GM18505 (cell line): ENCODE results near the gene ZNF622.

Experiments
- ATAC-seq: cut with Tn5 transposase; IDR thresholded peaks from one replicate; pipeline ENCODE4 v1.9.1; 2021; ENCODE audit not compliant: unreplicated experiment
- POLR2A ChIP-seq: IDR thresholded peaks from 4 replicates; pipeline ENCODE4 v1.6.1; 2011; ENCODE audit warnings: borderline replicate concordance; ENCODE audit not compliant: insufficient read depth, insufficient read length; ENCODE audit errors: extremely low read depth

ZNF622 gene

GRCh38 chr5:16431490-16431889 lies 34.1 kb downstream of the ZNF622 start:
- no peak for TF ChIP-seq POLR2A
- no peak for ATAC-seq

DNA sequence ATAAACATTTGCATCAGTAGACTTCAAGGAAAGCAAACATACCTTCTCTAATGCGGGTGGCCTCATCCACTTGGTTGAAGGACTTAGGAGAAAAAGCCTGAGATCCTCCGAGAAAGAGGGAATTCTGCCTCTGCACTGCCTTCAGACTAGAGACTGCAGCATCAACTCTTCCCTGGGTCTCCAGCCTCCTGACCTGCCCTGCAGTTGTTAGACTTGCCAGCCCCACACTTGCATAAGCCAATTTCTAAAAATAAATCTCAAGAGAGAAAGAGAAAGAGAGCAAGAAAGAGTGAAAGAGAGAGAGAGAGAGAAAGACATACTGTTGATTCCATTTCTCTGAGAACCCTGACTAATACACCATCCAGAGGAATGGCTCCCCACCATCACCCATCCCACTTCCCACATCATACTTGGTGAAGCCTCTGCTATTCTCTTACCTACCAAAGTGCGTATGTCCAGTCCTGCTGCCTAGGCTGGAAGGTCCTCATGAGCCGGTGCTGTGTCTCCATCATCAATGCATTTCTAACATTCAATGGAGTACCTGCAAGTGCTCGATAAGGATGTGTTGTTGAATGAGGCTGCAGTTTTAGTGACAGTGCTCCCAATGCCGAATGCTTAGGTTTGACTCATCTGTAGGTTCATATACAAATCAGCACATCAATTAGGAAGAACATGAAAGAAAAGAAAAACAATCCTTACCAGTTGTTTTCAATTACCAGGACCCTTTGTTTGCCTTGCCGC lies 35.1 kb downstream of the ZNF622 start:
- no peak for TF ChIP-seq POLR2A
- ATAC-seq, result no peak

DNA sequence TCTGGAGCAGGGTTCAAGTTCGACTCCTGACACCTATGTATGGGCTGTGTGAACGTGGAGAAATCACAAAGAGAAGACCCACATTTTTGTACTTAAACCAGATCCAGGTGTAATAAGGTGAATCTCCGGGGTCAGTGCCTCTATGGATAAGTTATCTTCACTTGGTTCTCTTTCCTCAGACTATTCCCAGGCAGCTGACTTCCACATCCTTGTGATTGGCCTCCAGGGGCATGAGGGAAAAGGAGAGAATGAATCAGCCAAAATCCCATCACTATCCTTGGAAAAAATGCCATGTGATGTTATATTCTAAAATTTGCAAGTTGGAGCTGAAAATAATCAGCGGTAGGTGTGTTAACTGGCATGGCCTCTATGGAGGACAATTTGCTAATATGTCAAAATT lies 37.2 kb downstream of the ZNF622 start:
- ATAC-seq, result no peak
- no peak for TF ChIP-seq POLR2A

DNA sequence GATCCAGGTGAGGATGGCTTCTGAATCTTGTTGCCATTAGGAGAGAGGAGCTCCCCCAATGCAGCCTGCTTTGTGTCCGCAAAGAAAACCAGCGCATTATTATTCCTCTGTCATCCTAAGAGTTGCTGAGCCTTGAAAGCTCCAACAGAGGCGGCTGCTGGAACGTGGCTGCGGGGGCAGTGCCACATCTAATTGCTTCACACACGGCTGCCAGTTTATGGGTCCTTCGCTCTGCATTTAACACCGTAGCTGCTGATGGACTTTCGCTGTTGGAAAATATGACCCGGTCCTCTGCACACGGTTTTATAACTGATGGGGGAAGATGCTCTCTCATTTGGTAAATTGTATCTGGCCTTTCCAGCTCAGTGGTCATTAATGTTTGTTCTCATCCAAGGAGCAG lies 38.0 kb downstream of the ZNF622 start:
- no peak for ATAC-seq
- TF ChIP-seq POLR2A, result no peak

DNA sequence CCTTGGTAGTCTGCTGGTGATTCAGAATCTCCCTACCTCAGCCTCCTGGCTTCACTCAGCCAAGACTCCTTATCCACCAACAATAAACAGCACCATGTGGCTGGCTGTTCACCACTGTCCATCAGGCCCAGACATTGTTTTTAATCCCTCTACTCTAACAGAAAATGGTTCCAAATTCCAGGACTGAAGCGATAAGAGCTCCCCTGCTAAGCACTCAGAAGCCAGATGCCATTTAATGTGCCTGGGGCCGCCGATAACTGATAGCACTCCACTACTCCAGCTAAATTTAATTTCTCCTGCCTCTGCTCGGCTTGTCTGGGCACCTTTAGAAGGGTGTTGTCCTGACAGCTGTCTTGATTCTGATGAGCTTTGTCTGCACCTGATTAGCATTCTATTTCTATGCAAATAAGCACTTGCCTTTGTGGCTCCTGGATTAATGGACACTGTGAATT lies 47.1 kb downstream of the ZNF622 start:
- ATAC-seq, result no peak
- no peak for TF ChIP-seq POLR2A

DNA sequence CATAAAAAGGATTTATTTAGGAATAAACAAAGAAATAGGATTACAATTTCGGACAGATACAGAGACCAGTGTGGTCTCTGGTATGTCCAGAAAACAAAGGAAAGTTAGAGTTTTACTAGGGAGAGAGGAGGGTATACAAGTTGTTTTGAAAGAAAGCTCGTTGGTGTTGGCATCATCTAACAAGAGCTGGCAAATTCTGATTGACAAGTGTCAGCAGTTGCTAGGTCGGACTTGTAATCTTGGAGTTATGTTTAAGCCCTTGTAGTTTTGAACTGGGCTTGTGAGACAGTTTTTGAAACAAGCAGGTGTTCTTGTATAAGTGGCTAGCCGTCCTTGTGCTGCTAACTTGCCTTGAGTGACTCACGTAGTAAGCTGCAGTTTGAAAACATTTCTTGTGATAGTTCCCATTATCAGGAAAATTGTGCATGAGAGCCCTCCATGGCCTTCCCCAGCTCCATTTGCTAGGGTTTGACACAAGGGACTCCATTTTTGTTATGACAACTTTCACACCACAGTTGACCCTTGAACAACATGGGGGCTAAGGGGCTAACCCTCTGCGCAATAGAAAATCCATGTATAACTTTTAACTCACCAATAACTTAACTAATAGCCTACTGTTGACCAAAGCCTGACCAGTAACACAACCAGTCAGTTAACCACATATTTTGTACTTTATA lies 48.1 kb downstream of the ZNF622 start:
- TF ChIP-seq POLR2A, result no peak
- ATAC-seq, result no peak

DNA sequence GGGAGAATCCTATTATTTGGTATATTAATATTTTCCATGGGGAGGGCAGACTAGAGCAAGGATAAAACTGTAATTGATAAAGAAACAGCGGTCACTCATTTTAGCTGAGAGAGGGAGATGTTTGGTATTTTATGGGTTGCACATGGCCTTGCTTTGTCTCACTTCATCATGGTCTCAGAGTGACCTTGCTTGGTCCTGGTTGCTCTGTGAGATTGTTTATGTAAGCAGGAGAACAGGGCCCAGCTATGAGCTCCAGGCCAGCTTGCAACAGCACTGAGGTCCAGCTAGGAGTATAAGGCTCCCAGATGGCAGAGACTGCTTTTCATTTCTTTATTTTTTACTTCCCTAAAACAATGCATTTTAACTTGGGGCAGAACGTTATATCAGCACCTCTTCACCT lies 50.7 kb downstream of the ZNF622 start:
- no peak for ATAC-seq
- no peak for TF ChIP-seq POLR2A

- no peak for ATAC-seq
- no peak for TF ChIP-seq POLR2A
Measured at GRCh38 chr5:16413166-16413860, 52.3 kb downstream of the ZNF622 start.

GRCh38 chr5:16412556-16412955 lies 53.0 kb downstream of the ZNF622 start:
- no peak for TF ChIP-seq POLR2A

DNA sequence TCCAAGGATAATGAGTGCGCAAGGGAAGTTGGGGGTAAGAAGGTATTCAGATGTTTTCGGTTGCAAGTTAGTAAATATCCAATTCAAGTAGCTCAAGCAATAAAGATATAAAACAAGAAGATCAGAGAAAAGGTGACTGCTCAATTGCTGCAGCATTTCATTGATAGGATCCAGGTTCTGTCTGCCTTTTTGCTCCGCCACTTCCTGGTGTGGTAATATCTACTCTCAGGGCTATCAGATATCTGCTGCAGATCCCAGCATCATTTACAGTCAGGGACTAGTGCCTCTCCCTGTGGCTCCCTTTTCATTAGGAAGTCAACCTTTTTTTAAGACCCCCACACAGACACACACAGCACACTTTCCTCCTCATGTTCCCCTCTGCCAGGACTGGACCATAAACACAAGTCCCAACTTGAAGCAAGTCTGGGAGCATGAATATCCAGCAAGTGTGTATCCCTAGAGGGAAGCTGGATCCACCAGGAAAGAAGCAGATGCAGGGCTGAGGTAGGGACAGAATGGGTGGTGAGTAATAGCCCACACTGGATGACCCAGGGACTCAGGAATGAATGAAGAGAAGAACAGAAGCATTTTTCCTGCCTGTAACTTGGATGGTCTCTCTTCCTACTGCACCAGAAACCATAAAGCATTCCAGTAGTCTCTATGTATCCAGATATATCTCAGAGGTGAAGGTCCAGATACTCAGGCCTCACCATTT lies 53.7 kb downstream of the ZNF622 start:
- TF ChIP-seq POLR2A, result no peak
- no peak for ATAC-seq

More at GRCh38 chr5:16412556-16412955, 53.0 kb downstream of the ZNF622 start:
- ATAC-seq, result no peak

- no peak for ATAC-seq
- no peak for TF ChIP-seq POLR2A
Measured at GRCh38 chr5:16411235-16411634, 54.4 kb downstream of the ZNF622 start.

DNA sequence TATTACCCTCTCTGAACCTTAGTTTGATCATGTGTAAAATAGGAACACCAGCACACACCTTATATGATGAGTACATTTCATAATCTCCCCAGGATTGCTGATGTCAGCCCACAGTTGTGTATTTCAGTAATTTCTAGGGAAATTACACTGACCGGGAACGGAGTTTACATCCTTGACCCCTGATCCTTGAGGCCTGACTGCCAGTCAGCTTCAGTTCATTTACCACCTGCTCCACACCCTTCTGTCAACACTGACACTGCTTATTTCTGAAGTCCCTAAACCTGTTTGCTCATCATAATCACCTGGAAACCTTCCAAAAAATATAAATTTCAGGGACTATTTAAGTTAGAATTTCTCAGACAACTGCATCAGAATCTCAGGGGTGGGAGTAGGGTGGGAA lies 55.3 kb downstream of the ZNF622 start:
- ATAC-seq, result no peak
- TF ChIP-seq POLR2A, result no peak

DNA sequence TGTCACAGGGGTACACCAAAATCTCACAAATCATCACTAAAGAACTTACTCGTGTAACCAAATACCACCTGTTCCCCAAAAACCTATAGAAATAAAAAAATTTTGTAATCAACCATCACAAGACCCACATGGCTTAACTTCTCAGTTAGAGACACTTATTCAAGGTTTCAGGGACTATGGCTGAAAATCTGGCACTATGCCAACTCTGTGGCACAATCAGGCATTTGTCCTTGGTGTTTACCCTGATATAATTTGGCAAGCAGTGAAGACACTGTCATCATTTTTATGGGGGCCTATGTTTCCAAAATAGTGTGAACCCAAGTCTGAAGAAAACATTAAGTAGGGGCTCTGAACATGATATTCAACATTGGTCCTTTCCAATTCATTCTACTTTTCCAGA lies 59.0 kb downstream of the ZNF622 start:
- TF ChIP-seq POLR2A, result no peak
- no peak for ATAC-seq
